ENCODE measurements around the gene SLC8A1.

DNA sequence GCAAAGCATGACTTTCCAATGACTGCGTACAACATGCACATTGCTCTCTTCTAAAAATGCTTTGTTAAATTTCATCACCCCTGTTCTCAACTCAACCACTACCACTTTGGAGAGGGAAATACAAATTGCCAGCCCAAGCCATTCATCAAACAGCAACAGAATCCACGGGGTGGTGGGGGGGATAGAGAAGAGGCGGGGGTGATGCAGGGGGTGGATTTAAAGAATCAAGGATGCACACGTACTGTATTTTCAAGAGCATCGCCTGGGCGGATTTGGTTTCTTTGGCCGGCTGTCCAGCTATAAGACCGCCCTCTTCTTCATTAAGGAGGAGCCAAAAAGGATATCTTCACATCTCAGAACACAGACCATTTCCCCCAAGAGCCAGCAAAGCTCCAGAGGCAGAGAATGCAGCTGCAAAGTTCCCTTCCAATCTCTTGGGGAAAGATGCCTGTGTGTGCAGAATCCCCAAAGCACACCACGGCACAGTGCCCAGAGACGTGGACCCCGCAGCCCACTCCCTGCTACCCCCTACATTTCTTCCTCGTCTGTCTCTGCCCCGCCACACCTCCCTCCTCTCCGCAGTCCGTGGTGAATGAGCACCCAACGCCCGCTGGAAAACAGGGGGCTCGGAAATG, 977 bp downstream of the SLC8A1 start:
- TF ChIP-seq XBP1 (CRISPR knock-in tag; IDR thresholded peaks at IDR 0.05) (no peak), ZNF598 (CRISPR knock-in tag; IDR thresholded peaks at IDR 0.05; ENCODE audit: borderline replicate concordance) (no peak)
